ENCODE results near the gene CPN2.

CPN2 gene

DNA sequence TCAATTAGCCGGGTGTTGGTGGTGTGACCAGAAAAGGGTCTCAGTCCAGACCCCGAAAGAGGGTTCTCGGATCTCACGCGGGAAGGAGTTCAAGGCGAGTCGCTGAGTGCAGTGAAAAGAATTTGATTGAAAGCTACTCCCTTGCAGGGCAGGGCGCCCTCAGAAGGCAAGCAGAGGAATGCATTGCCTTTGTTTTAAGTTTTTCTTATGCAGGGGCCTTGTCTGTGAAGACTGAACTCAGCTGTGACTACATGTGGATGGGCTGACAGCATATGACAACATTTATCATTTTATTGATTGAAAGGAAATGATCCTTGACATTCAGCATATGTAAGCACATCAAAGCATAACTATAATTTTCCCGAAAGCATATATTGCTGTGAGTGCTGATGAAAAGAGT lies 11.8 kb downstream of the CPN2 start:
- no peak for TF ChIP-seq SIN3A (IDR thresholded peaks at IDR 0.05; ENCODE audit: borderline replicate concordance, insufficient read depth, low read length)
- TF ChIP-seq TAF1 (IDR thresholded peaks at IDR 0.05; ENCODE audit: borderline replicate concordance, insufficient read depth, low read length): no peak
- TF ChIP-seq, protein P1, sequence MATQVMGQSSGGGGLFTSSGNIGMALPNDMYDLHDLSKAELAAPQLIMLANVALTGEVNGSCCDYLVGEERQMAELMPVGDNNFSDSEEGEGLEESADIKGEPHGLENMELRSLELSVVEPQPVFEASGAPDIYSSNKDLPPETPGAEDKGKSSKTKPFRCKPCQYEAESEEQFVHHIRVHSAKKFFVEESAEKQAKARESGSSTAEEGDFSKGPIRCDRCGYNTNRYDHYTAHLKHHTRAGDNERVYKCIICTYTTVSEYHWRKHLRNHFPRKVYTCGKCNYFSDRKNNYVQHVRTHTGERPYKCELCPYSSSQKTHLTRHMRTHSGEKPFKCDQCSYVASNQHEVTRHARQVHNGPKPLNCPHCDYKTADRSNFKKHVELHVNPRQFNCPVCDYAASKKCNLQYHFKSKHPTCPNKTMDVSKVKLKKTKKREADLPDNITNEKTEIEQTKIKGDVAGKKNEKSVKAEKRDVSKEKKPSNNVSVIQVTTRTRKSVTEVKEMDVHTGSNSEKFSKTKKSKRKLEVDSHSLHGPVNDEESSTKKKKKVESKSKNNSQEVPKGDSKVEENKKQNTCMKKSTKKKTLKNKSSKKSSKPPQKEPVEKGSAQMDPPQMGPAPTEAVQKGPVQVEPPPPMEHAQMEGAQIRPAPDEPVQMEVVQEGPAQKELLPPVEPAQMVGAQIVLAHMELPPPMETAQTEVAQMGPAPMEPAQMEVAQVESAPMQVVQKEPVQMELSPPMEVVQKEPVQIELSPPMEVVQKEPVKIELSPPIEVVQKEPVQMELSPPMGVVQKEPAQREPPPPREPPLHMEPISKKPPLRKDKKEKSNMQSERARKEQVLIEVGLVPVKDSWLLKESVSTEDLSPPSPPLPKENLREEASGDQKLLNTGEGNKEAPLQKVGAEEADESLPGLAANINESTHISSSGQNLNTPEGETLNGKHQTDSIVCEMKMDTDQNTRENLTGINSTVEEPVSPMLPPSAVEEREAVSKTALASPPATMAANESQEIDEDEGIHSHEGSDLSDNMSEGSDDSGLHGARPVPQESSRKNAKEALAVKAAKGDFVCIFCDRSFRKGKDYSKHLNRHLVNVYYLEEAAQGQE (IDR thresholded peaks at IDR 0.05; ENCODE audit: insufficient read depth in 1 of 2, low read depth in 2 of 2, low read length in 2 of 2): no peak
- TF ChIP-seq POLR2AphosphoS5 (IDR thresholded peaks at IDR 0.05; ENCODE audit: low read depth, low read length): no peak
- no peak for TF ChIP-seq FOXP2 (optimal IDR thresholded peaks at IDR 0.05; ENCODE audit: borderline replicate concordance, extremely low read depth, extremely low read length, insufficient read depth)

DNA sequence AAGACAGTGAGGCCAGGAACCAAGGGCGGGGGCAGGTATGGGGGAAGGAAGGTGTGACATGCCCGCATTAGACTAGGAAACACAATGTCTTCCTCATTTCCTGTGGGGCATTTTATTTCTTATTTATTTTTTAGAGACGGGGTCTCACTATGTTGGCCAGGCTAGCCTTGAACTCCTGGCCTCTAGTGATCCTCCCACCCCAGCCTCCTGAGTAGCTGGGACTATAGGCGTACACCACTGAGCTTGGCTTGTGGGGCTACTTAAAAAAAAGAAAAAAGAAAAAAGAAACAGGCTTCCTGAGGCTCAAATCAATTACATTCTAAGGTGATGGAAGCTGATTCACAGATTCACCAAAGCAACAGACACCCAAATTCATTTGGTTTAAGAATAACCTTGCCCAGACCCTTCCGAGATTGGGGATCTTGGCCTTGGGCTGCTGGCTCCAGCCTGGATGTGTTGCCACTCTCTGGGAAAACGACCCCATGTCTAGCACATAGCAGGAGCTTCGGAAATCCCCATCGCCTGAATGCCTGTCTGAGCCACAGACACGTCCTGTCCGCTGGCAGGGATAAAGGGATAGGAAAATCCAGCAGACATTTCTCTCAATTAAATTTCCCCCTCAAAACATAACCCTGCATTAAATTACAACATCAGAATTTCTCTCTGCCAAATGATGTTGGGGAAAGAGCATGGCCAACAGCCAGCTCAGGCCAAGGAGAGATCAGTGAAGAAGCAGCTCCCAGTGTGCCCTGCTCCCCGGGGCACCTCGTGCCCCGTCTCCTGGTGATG lies 13.0 kb downstream of the CPN2 start:
- TF ChIP-seq, protein P1 (IDR thresholded peaks at IDR 0.05; ENCODE audit: insufficient read depth in 1 of 2, low read depth in 2 of 2, low read length in 2 of 2): no peak
- TF ChIP-seq FOXP2 (optimal IDR thresholded peaks at IDR 0.05; ENCODE audit: borderline replicate concordance, extremely low read depth, extremely low read length, insufficient read depth) (no peak), TAF1 (IDR thresholded peaks at IDR 0.05; ENCODE audit: borderline replicate concordance, insufficient read depth, low read length) (no peak), SIN3A (IDR thresholded peaks at IDR 0.05; ENCODE audit: borderline replicate concordance, insufficient read depth, low read length) (no peak), POLR2AphosphoS5 (IDR thresholded peaks at IDR 0.05; ENCODE audit: low read depth, low read length) (no peak)

- TF ChIP-seq TAF1 (IDR thresholded peaks at IDR 0.05; ENCODE audit: borderline replicate concordance, insufficient read depth, low read length) (no peak), FOXP2 (optimal IDR thresholded peaks at IDR 0.05; ENCODE audit: borderline replicate concordance, extremely low read depth, extremely low read length, insufficient read depth) (no peak), SIN3A (IDR thresholded peaks at IDR 0.05; ENCODE audit: borderline replicate concordance, insufficient read depth, low read length) (no peak), POLR2AphosphoS5 (IDR thresholded peaks at IDR 0.05; ENCODE audit: low read depth, low read length) (no peak)
- TF ChIP-seq, protein P1 (IDR thresholded peaks at IDR 0.05; ENCODE audit: insufficient read depth in 1 of 2, low read depth in 2 of 2, low read length in 2 of 2): no peak
Measured at GRCh38 chr3:194336601-194337355, 14.3 kb downstream of the CPN2 start.

DNA sequence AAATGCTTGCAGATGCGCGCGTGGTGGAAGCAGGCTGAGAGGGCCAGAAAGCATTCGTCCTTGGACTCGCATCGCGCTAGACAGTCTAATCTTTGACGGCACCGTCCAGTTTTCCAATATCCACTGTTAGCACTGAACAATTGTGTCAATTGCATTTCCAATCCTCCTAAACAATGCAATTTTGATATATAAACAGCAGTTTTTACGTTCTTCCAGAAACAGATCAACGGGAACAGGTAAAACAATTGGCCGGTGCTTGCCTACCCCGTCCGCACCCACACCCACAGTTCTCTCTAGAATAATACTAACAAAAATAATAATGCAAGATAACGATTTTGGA lies 17.2 kb downstream of the CPN2 start:
- TF ChIP-seq FOXP2 (optimal IDR thresholded peaks at IDR 0.05; ENCODE audit: borderline replicate concordance, extremely low read depth, extremely low read length, insufficient read depth) (no peak), TAF1 (IDR thresholded peaks at IDR 0.05; ENCODE audit: borderline replicate concordance, insufficient read depth, low read length) (no peak), POLR2AphosphoS5 (IDR thresholded peaks at IDR 0.05; ENCODE audit: low read depth, low read length) (no peak), SIN3A (IDR thresholded peaks at IDR 0.05; ENCODE audit: borderline replicate concordance, insufficient read depth, low read length) (no peak)
- TF ChIP-seq, protein P1 (IDR thresholded peaks at IDR 0.05; ENCODE audit: insufficient read depth in 1 of 2, low read depth in 2 of 2, low read length in 2 of 2): no peak

Measured in PFSK-1 (cell line).